K562 (cell line): Measurements from ENCODE around the gene APOM. TPM values are rescaled to one million over a fixed set of nuclear protein-coding genes. Genes with fewer than 3 reads are reported as not detected.
A peak's percentile ranks its signal among the peaks of the same experiment; 100 is the strongest.

Experiments
- ARID3B ChIP-seq: fragments of 250-450 bp; sonication (Bioruptor Pico); IDR thresholded peaks from 2 replicates; pipeline ENCODE4 v1.4.0; 2020; ENCODE audit warnings: borderline replicate concordance
- BMI1 ChIP-seq: fragments of 150-350 bp; IDR thresholded peaks from 2 replicates; pipeline ENCODE4 v1.6.1; 2014; ENCODE audit warnings: low read length
- BRD4 ChIP-seq: fragments of 200-600 bp; sonication (generic); IDR thresholded peaks from 2 replicates; pipeline ENCODE4 v1.6.1; 2017; ENCODE audit warnings: inconsistent platforms
- CHAMP1 ChIP-seq: fragments of 450-650 bp; IDR thresholded peaks from 2 replicates; pipeline ENCODE4 v1.6.1; 2016; ENCODE audit warnings: mild to moderate bottlenecking
- FOXA1 ChIP-seq: fragments of 450-650 bp; IDR thresholded peaks from 2 replicates; pipeline ENCODE4 v1.6.1; 2016; ENCODE audit warnings: mild to moderate bottlenecking, borderline replicate concordance
- FOXA3 ChIP-seq, 2 experiments: fragments of 450-650 bp in 1 of 2; sonication (generic) in 1 of 2; formaldehyde crosslinking; IDR thresholded peaks in 1 of 2; conservative IDR thresholded peaks in 1 of 2; 2 replicates each; pipeline versions ENCODE4 v1.4.0 to v1.8.0; 2020 to 2022; ENCODE audit warnings: mild to moderate bottlenecking in 2 of 2, missing genetic modification reagents in 1 of 2
- FOXM1 ChIP-seq, 2 experiments: fragments of 450-650 bp in 1 of 2; sonication (generic) in 1 of 2; formaldehyde crosslinking in 1 of 2; IDR thresholded peaks; 2 replicates each; pipeline versions ENCODE4 v1.6.1 to v1.9.0; 2017 to 2022; ENCODE audit warnings: low read depth in 2 of 2, mild to moderate bottlenecking in 2 of 2, missing genetic modification reagents in 1 of 2, moderate library complexity in 1 of 2
- GATAD2B ChIP-seq: fragments of 450-650 bp; IDR thresholded peaks from 2 replicates; pipeline ENCODE4 v1.6.1; 2017; ENCODE audit warnings: mild to moderate bottlenecking, borderline replicate concordance
- HDAC6 ChIP-seq: IDR thresholded peaks from 2 replicates; pipeline ENCODE4 v1.6.1; 2012; ENCODE audit warnings: low read depth, mild to moderate bottlenecking, control low read depth, inconsistent platforms, low read length, moderate library complexity
- KAT8 ChIP-seq: fragments of 450-650 bp; IDR thresholded peaks from 2 replicates; pipeline ENCODE4 v1.6.1; 2016; ENCODE audit warnings: low read depth, mild to moderate bottlenecking
- MBD2 ChIP-seq: sonication (generic); IDR thresholded peaks from 2 replicates; pipeline ENCODE4 v1.6.1; 2016; ENCODE audit warnings: low read depth, borderline replicate concordance
- MCM3 ChIP-seq: fragments of 450-650 bp; IDR thresholded peaks from 2 replicates; pipeline ENCODE4 v1.6.1; 2016
- NEUROD1 ChIP-seq: fragments of 150-350 bp; IDR thresholded peaks from 2 replicates; pipeline ENCODE4 v1.6.1; 2014; ENCODE audit warnings: borderline replicate concordance, low read length, low read depth; ENCODE audit not compliant: partially characterized antibody
- RBM15 ChIP-seq: fragments of 200-400 bp; formaldehyde crosslinking; IDR thresholded peaks from 2 replicates; pipeline ENCODE4 v1.6.1; 2018; ENCODE audit warnings: mild to moderate bottlenecking, low read length, moderate library complexity; ENCODE audit not compliant: insufficient read depth
- SP2 ChIP-seq: IDR thresholded peaks from 2 replicates; pipeline ENCODE4 v1.6.1; 2011; ENCODE audit warnings: mild to moderate bottlenecking, low read depth, low read length, moderate library complexity; ENCODE audit not compliant: poor library complexity, severe bottlenecking; ENCODE audit errors: extremely low read depth
- TEAD1 ChIP-seq, 2 experiments: fragments of 450-650 bp in 1 of 2; sonication (generic) in 1 of 2; formaldehyde crosslinking; IDR thresholded peaks; 2 replicates each; pipeline versions ENCODE4 v1.4.0 to v1.8.0; 2020 to 2022; ENCODE audit warnings: mild to moderate bottlenecking in 2 of 2, missing genetic modification reagents in 1 of 2
- TEAD4 ChIP-seq, 2 experiments: sonication (generic) in 1 of 2; formaldehyde crosslinking in 1 of 2; IDR thresholded peaks; 2 replicates each; pipeline versions ENCODE4 v1.6.1 to v1.8.0; 2012 to 2022; ENCODE audit warnings: borderline replicate concordance in 1 of 2, inconsistent platforms in 1 of 2, low read length in 1 of 2, mild to moderate bottlenecking in 1 of 2, missing genetic modification reagents in 1 of 2
- TOE1 ChIP-seq, 2 experiments: fragments of 450-650 bp in 1 of 2; sonication (generic) in 1 of 2; formaldehyde crosslinking in 1 of 2; IDR thresholded peaks; 2 replicates each; pipeline versions ENCODE4 v1.7.1 to v1.8.0; 2016 to 2022; ENCODE audit warnings: borderline replicate concordance in 2 of 2, mild to moderate bottlenecking in 2 of 2, antibody characterized with exemption in 1 of 2, inconsistent platforms in 1 of 2, low read depth in 1 of 2, missing genetic modification reagents in 1 of 2, moderate library complexity in 1 of 2
- U2AF1 ChIP-seq: fragments of 200-400 bp; formaldehyde crosslinking; optimal IDR thresholded peaks from 2 replicates; pipeline ENCODE3; 2017; ENCODE audit warnings: mild to moderate bottlenecking, low read depth, low read length, moderate library complexity
- ZNF436 ChIP-seq: fragments of 250-450, 450-650 bp; sonication (Bioruptor Pico); formaldehyde crosslinking; IDR thresholded peaks from 2 replicates; pipeline ENCODE4 v1.7.0; 2020; ENCODE audit warnings: mild to moderate bottlenecking
- ZNF766 ChIP-seq: fragments of 200-800 bp; sonication (Bioruptor generic); conservative IDR thresholded peaks from 2 replicates; pipeline ENCODE4 v1.6.1; 2016; ENCODE audit warnings: missing genetic modification characterization, missing compliant biosample characterization
- ZNF79 ChIP-seq: fragments of 250-450 bp; sonication (Bioruptor Pico); IDR thresholded peaks from 2 replicates; pipeline ENCODE4 v1.4.0; 2020; ENCODE audit warnings: low read depth, mild to moderate bottlenecking, moderate library complexity
- polyA plus RNA-seq, 8 experiments: library from polyadenylated mRNA; depleted of rRNA in 4 of 8; stranded (reverse) in 5 of 8; unstranded in 3 of 8; fragments of >200 nt; fragmentation: Nextera tagmentation in 2 of 8; fragmentation: Illumina TruSeq in 1 of 8; extraction: Ambion mirVana in 2 of 8; extraction: Trizol in 1 of 8; gene quantifications; 2 replicates each; pipeline versions ENCODE4 v1.2.1 to v1.2.3, GENCODE V29; 2011 to 2014; ENCODE audit warnings: inconsistent platforms in 1 of 8, missing spikeins in 1 of 8
- total RNA-seq, 7 experiments: library from RNA; depleted of rRNA in 6 of 7; stranded (reverse); fragments of >200 nt in 6 of 7; fragmentation: Illumina TruSeq in 2 of 7; extraction: Trizol in 2 of 7; gene quantifications; 2 replicates each; pipeline versions ENCODE4 v1.2.1 to v1.2.3, GENCODE V29; 2011 to 2021; ENCODE audit warnings: low replicate concordance in 1 of 7

Gene APOM
- total and polyA plus RNA-seq, 9 of the 15 experiments (the other 6 are each of a cell fraction or from before 2014, with no cell fraction given): 5.7 to 24.3 (median 10.4) TPM

- TF ChIP-seq FOXA3 (CRISPR knock-in tag; conservative IDR thresholded peaks at IDR 0.05 in 1 of 2, IDR thresholded peaks at IDR 0.05 in 1 of 2) (peak; percentile 13 to 60; a peak in 2 of 4 replicates), ARID3B (CRISPR knock-in tag) (0 out of 2 replicates have a peak, but pooled peaks have one; percentile 4), RBM15 (no peak), FOXA1 (no peak), ZNF766 (CRISPR knock-in tag) (no peak), HDAC6 (peak; percentile 68; the same call in 1 of the 2 replicates), TOE1 (IDR thresholded peaks at IDR 0.05; ENCODE audit: borderline replicate concordance) (no peak), TOE1 (CRISPR knock-in tag; IDR thresholded peaks at IDR 0.05; ENCODE audit: borderline replicate concordance, low read depth) (no peak; the same call in 1 of the 2 replicates), BMI1 (no peak), TEAD1 (CRISPR knock-in tag; IDR thresholded peaks at IDR 0.05) (peak; percentile 3 to 75; a peak in 2 of 4 replicates), SP2 (no peak), U2AF1 (no peak), GATAD2B (no peak), MBD2 (no peak), FOXM1 (IDR thresholded peaks at IDR 0.05; ENCODE audit: low read depth) (peak; percentile 51; the same call in 1 of the 2 replicates), FOXM1 (CRISPR knock-in tag; IDR thresholded peaks at IDR 0.05; ENCODE audit: low read depth) (0 out of 2 replicates have a peak, but pooled peaks have one; percentile 44), ZNF79 (CRISPR knock-in tag) (no peak; the same call in 1 of the 2 replicates), KAT8 (no peak), BRD4 (no peak), TEAD4 (IDR thresholded peaks at IDR 0.05; ENCODE audit: low read length) (peak; percentile 11; the same call in 1 of the 2 replicates), TEAD4 (CRISPR knock-in tag; IDR thresholded peaks at IDR 0.05; ENCODE audit: borderline replicate concordance) (no peak), CHAMP1 (no peak), ZNF436 (no peak), NEUROD1 (no peak), MCM3 (no peak)
Observed at GRCh38 chr6:31660381-31661261, 4.9 kb downstream of the APOM start, which contains the start of gene C6orf47 (continued).
